Astrocyte of the spinal cord (primary cell): ENCODE data around the gene KRTAP10-11.

Source experiments
- DNase-seq: peaks from one replicate; pipeline ENCODE4 v3.0.0; 2011; ENCODE audit warnings: low read depth, low spot score
- H3K4me3 ChIP-seq: 2 replicates; pipeline ENCODE4 v1.5.1; 2011; ENCODE audit warnings: low read depth, mild to moderate bottlenecking, low read length, moderate library complexity
- in situ Hi-C: cut with HindIII; loops from 2 replicates; pipeline ENCODE4 v1.10.0; 2017; ENCODE audit warnings: low sequenced_read_pairs
- TF ChIP-seq, protein P1 (sequence below): IDR thresholded peaks from 2 replicates; pipeline ENCODE4 v1.5.1; 2012; ENCODE audit warnings: low read depth, mild to moderate bottlenecking, low read length, inconsistent platforms

KRTAP10-11 gene

GRCh38 chr21:44612669-44613229 is 33.5 kb upstream of the KRTAP10-11 start:
- no peak for DNase-seq
- in situ Hi-C loops = no loop called here
- TF ChIP-seq, protein P1, sequence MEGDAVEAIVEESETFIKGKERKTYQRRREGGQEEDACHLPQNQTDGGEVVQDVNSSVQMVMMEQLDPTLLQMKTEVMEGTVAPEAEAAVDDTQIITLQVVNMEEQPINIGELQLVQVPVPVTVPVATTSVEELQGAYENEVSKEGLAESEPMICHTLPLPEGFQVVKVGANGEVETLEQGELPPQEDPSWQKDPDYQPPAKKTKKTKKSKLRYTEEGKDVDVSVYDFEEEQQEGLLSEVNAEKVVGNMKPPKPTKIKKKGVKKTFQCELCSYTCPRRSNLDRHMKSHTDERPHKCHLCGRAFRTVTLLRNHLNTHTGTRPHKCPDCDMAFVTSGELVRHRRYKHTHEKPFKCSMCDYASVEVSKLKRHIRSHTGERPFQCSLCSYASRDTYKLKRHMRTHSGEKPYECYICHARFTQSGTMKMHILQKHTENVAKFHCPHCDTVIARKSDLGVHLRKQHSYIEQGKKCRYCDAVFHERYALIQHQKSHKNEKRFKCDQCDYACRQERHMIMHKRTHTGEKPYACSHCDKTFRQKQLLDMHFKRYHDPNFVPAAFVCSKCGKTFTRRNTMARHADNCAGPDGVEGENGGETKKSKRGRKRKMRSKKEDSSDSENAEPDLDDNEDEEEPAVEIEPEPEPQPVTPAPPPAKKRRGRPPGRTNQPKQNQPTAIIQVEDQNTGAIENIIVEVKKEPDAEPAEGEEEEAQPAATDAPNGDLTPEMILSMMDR = no peak
- H3K4me3 ChIP-seq = no peak overlapping the region

- H3K4me3 ChIP-seq = no peak overlapping the region
- DNase-seq = no peak
- TF ChIP-seq, protein P1 = no peak
- in situ Hi-C loops = no loop called here
These were observed 32.6 kb upstream of the KRTAP10-11 start for GRCh38 chr21:44613386-44614155.

- H3K4me3 ChIP-seq = no peak overlapping the region
- in situ Hi-C loops = no loop called here
- DNase-seq = no peak
- TF ChIP-seq, protein P1 = no peak
These were observed 32.0 kb upstream of the KRTAP10-11 start for GRCh38 chr21:44614161-44614631.

DNA sequence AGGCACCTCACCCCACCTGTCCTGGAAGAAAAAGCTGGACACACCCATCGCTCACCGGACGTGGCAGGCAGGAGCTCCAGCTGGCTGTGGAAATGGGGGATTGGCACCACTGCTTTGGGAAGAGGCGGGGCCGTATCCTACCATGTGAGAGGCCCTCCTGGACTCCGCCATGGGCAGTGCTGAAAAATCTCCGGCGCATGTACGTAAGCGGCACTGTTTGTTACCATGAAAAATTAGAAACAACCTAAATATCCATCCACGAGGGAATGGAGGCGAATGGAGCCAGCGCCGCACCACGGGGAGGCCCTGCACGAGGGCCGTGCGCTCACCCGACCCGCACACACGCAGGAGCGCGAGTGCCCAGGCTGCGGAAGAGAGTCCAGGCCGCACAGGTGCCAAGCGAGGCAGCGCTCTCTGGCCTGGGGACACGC is 31.2 kb upstream of the KRTAP10-11 start:
- TF ChIP-seq, protein P1 = no peak
- in situ Hi-C loops = no loop called here
- no peak for DNase-seq
- no peak overlapping the region for H3K4me3 ChIP-seq

DNA sequence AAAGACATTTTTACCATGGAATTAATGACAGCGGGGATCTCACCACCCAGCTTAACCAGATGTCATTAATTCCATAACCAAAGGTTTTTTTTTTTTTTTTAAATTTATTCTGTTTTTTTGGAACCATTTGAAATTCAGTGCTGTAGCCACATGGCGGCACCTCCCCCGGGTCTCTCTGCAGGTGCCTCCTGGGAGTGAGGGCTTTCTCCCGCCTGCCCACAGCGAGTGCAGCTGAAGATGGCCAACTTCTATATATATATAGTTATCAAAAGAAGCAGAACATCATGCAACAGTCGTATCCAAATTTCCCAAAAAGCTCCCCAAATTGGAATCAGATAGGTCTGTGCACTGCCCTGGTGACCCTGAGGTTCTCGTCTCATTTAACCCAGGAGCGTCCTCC is 30.7 kb upstream of the KRTAP10-11 start:
- in situ Hi-C loops = no loop called here
- no peak for DNase-seq
- TF ChIP-seq, protein P1 = no peak
- no peak overlapping the region for H3K4me3 ChIP-seq

DNA sequence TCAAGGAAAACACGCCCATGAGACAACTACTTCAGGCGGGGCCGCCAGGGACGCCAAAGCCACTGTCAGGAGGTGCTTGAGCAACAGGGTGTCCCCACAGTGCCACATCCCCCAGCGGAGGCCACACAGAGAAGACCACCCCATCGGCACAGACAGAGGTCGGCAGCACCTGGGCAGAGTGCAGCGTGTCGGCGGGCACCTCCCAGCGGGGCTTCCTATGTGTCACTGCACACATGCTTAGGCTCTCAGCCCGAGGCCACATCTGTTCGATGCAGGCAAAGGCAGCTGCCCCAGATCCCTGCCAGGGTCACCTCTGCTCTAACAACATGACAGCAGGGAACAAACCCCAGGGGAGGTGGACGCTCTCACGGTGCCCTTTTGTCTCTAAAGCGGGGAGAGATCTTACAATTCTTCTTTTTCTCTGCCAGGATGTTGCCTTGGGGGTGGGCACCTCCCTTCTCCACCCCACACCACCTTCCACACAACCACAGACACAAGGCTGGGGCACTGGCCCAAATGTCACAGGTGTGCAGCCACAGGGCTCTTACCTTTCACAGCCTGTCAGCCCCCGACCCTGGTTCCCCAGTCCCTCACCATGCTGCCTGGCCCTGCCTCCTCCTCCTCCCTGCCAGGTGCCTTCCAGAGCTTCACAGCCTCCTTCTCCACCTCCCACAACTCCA is 30.2 kb upstream of the KRTAP10-11 start:
- in situ Hi-C loops = no loop called here
- no peak for DNase-seq
- H3K4me3 ChIP-seq = no peak overlapping the region
- TF ChIP-seq, protein P1 = no peak
